Measurements from ENCODE around the gene UBN2. TPM values are rescaled to one million over a fixed set of nuclear protein-coding genes. Genes with fewer than 3 reads are reported as not detected.

Gene UBN2
- total and polyA plus RNA-seq, 5 donors from 2014 or later, result 0.59 to 12.5 (median 1.8) TPM

DNA sequence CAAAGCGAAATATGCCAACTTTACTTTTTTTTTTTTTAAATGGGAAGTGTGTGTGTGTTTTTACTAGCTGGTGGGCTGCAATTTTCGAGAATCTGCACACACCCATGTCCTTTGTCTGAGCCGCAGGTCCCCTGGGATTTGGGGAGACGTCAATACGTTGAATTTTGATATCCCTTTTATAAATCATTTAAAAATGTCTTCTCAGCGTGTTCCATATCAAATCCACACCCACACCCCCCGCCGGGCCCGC lies 109.7 kb downstream of the UBN2 start:
- Histone ChIP-seq H3K36me3 (ENCODE audit: control insufficient read depth, insufficient read depth, low read length) (no peaks in the 10 kb centered on the region), H3K27ac (ENCODE audit: insufficient read depth, low read length, poor library complexity, severe bottlenecking) (peak overlapping the region; percentile 99), H3K4me3 (ENCODE audit: low read depth, low read length) (peak overlapping the region; percentile 94), H3K4me1 (ENCODE audit: control insufficient read depth, insufficient read depth, low read length, poor library complexity, severe bottlenecking) (peaks cover 11% of the 10 kb centered on the region), H3K27me3 (ENCODE audit: control insufficient read depth, insufficient read depth, low read length) (no peaks in the 10 kb centered on the region), H3K9me3 (ENCODE audit: control insufficient read depth in 2 of 2, low read length in 2 of 2) (no peaks in the 10 kb centered on the region)
- peak in 1 of 3 donors; percentile 86 for DNase-seq
- H3K27ac Mint-ChIP-seq, result peak overlapping the region; percentile 100
- peaks cover 13% of the 10 kb centered on the region for H3K36me3 Mint-ChIP-seq
- peak overlapping the region; percentile 91 to 97 (median 96) for H3K4me3 Mint-ChIP-seq
- peaks cover 17% of the 10 kb centered on the region for H3K27me3 Mint-ChIP-seq
- no peak for ATAC-seq (ENCODE audit: low read depth in 2 of 2)
- peaks cover 26 to 45% (median 36%) of the 10 kb centered on the region in 4 donors for H3K4me1 Mint-ChIP-seq
- H3K9me3 Mint-ChIP-seq, result peaks cover 0 to 10% (median 2%) of the 10 kb centered on the region in 7 donors

DNA sequence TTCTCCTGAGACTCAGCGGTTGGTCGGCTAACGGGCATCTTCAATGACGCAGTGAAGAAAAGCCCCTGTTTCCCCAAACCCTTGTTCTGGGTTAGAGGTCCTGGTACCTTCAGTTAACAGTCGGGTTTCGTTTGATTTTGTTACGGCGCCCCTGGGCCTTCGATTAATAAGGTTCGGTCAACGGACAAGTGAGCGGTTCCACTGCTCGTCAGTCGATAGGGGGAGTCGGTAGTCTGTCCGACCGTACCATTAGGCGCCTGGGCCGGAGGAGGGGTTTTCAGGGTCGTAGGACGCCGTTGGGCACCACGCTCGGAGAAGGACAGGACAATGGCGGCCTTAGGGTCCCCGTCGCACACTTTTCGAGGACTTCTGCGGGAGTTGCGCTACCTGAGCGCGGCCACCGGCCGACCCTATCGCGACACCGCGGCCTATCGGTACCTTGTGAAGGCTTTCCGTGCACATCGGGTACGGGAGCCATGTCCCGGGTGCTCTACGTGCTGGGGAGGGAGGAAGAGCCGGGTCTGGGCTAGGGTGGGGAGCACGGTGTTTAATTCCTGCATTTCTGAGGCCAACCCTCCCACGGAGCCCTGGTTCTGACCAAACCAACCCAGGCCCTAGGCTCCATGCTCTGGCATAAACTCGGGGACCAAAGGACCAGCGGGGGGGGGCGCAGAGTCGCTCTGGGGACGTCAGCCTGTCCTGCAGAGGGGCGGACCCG lies 110.2 kb downstream of the UBN2 start, which contains the start of gene FMC1:
FMC1 (plus strand) TSS at position 280 of the 718 bp plus-strand sequence; CDS start at position 328, 48 bp downstream.
- peaks cover 26 to 45% (median 36%) of the 10 kb centered on the region in 4 donors for H3K4me1 Mint-ChIP-seq
- ATAC-seq (ENCODE audit: low read depth in 2 of 2), result peak; percentile 57 to 58

DNA sequence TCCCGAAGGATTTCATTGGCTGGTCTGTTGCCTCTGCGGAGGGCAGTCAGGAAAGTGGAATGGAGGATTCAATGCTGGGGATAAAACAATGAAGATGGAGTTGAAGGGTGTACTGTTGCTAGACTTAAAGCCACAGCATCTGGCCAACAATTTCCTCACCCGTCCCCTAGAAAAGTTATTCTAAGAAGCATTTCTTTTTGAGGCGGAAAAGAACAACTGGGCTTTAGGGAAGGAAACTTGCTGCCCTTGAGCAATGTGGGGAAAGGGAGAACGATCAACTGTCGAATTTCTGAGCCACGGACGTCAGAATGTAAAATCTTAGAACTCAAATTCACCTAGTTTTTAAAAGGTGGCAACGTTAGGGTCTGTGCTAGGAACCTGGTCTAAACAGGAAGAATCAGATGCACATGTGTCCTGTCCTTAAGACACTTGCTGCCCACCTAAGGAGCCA lies 110.8 kb downstream of the UBN2 start:
- H3K27me3 ChIP-seq (ENCODE audit: control insufficient read depth, insufficient read depth, low read length), result no peaks in the 10 kb centered on the region
- Mint-ChIP-seq H3K9me3 (peaks cover 0 to 10% (median 2%) of the 10 kb centered on the region in 7 donors), H3K4me3 (peak overlapping the region; percentile 91 to 97 (median 96)), H3K27ac (peak overlapping the region; percentile 100), H3K27me3 (peaks cover 17% of the 10 kb centered on the region), H3K36me3 (peaks cover 15% of the 10 kb centered on the region), H3K4me1 (peaks cover 26 to 48% (median 37%) of the 10 kb centered on the region in 4 donors)
- DNase-seq (peak in 1 of 3 donors; percentile 6), ATAC-seq (ENCODE audit: low read depth in 2 of 2) (no peak)
- H3K27ac ChIP-seq (ENCODE audit: insufficient read depth, low read length, poor library complexity, severe bottlenecking), result peak overlapping the region; percentile 99
- peaks cover 5% of the 10 kb centered on the region for H3K36me3 ChIP-seq (ENCODE audit: control insufficient read depth, insufficient read depth, low read length)
- H3K9me3 ChIP-seq (ENCODE audit: control insufficient read depth in 2 of 2, low read length in 2 of 2), result no peaks in the 10 kb centered on the region
- H3K4me3 ChIP-seq (ENCODE audit: low read depth, low read length), result peak overlapping the region; percentile 94
- peaks cover 11% of the 10 kb centered on the region for H3K4me1 ChIP-seq (ENCODE audit: control insufficient read depth, insufficient read depth, low read length, poor library complexity, severe bottlenecking)

More for the DNA sequence above, 110.2 kb downstream of the UBN2 start, which contains the start of gene FMC1:
- Mint-ChIP-seq H3K27me3 (peaks cover 17% of the 10 kb centered on the region), H3K27ac (peak within 1 kb of the TSS; percentile 100), H3K4me3 (peak within 1 kb of the TSS; percentile 91 to 97 (median 96)), H3K9me3 (peaks cover 0 to 10% (median 2%) of the 10 kb centered on the region in 7 donors), H3K36me3 (peaks cover 13% of the 10 kb centered on the region)
- Histone ChIP-seq H3K27me3 (ENCODE audit: control insufficient read depth, insufficient read depth, low read length) (no peaks in the 10 kb centered on the region), H3K4me3 (ENCODE audit: low read depth, low read length) (peak within 1 kb of the TSS; percentile 94), H3K36me3 (ENCODE audit: control insufficient read depth, insufficient read depth, low read length) (no peaks in the 10 kb centered on the region), H3K27ac (ENCODE audit: insufficient read depth, low read length, poor library complexity, severe bottlenecking) (peak within 1 kb of the TSS; percentile 99), H3K4me1 (ENCODE audit: control insufficient read depth, insufficient read depth, low read length, poor library complexity, severe bottlenecking) (peaks cover 11% of the 10 kb centered on the region), H3K9me3 (ENCODE audit: control insufficient read depth in 2 of 2, low read length in 2 of 2) (no peaks in the 10 kb centered on the region)
- peak; percentile 76 to 95 (median 87) for DNase-seq

- peaks cover 22% of the 10 kb centered on the region for H3K36me3 Mint-ChIP-seq
- Histone ChIP-seq H3K36me3 (ENCODE audit: control insufficient read depth, insufficient read depth, low read length) (peaks cover 5% of the 10 kb centered on the region), H3K27ac (ENCODE audit: insufficient read depth, low read length, poor library complexity, severe bottlenecking) (no peak overlapping the region), H3K27me3 (ENCODE audit: control insufficient read depth, insufficient read depth, low read length) (no peaks in the 10 kb centered on the region), H3K4me1 (ENCODE audit: control insufficient read depth, insufficient read depth, low read length, poor library complexity, severe bottlenecking) (peaks cover 11% of the 10 kb centered on the region), H3K9me3 (ENCODE audit: control insufficient read depth in 2 of 2, low read length in 2 of 2) (no peaks in the 10 kb centered on the region), H3K4me3 (ENCODE audit: low read depth, low read length) (no peak overlapping the region)
- H3K9me3 Mint-ChIP-seq, result peaks cover 0 to 8% (median 1%) of the 10 kb centered on the region in 7 donors
- peaks cover 26 to 43% (median 34%) of the 10 kb centered on the region in 4 donors for H3K4me1 Mint-ChIP-seq
- H3K4me3 Mint-ChIP-seq, result peak overlapping the region in 1 of 4 donors; percentile 11
- DNase-seq (no peak), ATAC-seq (ENCODE audit: low read depth in 2 of 2) (no peak)
- H3K27me3 Mint-ChIP-seq, result peaks cover 13% of the 10 kb centered on the region
- no peak overlapping the region for H3K27ac Mint-ChIP-seq
Measured at GRCh38 chr7:139345042-139345441, 114.0 kb downstream of the UBN2 start.

GRCh38 chr7:139351027-139351426 lies 120.0 kb downstream of the UBN2 start:
- Mint-ChIP-seq H3K27me3 (no peaks in the 10 kb centered on the region), H3K36me3 (peaks cover 25% of the 10 kb centered on the region), H3K27ac (peak overlapping the region in 1 of 3 donors; percentile 4), H3K9me3 (no peaks in the 10 kb centered on the region), H3K4me1 (peaks cover 8 to 16% (median 12%) of the 10 kb centered on the region in 4 donors), H3K4me3 (no peak overlapping the region)
- Histone ChIP-seq H3K9me3 (ENCODE audit: control insufficient read depth in 2 of 2, low read length in 2 of 2) (no peaks in the 10 kb centered on the region), H3K36me3 (ENCODE audit: control insufficient read depth, insufficient read depth, low read length) (peaks cover 9% of the 10 kb centered on the region), H3K4me1 (ENCODE audit: control insufficient read depth, insufficient read depth, low read length, poor library complexity, severe bottlenecking) (no peaks in the 10 kb centered on the region), H3K27me3 (ENCODE audit: control insufficient read depth, insufficient read depth, low read length) (no peaks in the 10 kb centered on the region), H3K27ac (ENCODE audit: insufficient read depth, low read length, poor library complexity, severe bottlenecking) (no peak overlapping the region), H3K4me3 (ENCODE audit: low read depth, low read length) (no peak overlapping the region)
- ATAC-seq (ENCODE audit: low read depth in 2 of 2) (no peak), DNase-seq (no peak)

DNA sequence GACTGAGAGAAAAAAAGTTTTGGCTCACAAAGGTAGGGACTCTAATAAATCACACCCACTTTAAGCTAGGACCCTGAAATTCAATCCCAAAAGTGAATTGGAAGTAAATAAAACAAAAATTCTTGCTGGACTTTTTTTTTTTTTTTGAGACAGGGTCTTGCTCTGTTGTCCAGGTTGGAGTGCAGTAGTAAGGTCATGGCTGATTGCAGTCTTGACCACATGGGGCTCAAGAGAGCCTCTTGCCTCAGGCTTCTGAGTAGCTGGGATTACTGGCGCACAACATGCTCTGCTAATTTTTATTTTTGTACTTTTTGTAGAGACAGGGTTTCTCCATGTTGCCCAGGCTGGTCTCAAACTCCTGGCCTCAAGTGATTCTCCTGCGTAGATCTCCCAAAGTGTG lies 123.7 kb downstream of the UBN2 start:
- DNase-seq, result no peak
- peaks cover 16% of the 10 kb centered on the region for H3K36me3 Mint-ChIP-seq

DNA sequence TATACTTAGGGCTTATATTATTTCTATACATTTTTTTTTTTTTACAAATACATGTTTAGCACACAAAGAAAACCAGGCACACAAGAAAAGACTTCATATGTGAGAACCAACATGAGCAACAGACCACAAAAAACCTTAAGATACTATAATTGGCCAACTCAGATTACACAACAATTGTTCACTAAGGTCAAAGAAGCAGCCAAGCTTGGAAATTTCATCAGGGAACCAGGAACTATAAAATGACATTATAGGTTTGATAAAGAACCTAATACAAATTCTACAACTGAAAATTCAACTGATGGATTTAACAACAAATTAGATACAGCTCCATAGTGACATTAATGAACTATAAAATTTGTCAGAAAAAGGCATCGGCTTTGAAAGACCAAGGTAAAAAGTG lies 124.3 kb downstream of the UBN2 start:
- peaks cover 4% of the 10 kb centered on the region for H3K36me3 ChIP-seq (ENCODE audit: control insufficient read depth, insufficient read depth, low read length)
- no peaks in the 10 kb centered on the region for H3K4me1 ChIP-seq (ENCODE audit: control insufficient read depth, insufficient read depth, low read length, poor library complexity, severe bottlenecking)
- peaks cover 8 to 27% (median 19%) of the 10 kb centered on the region in 4 donors for H3K4me1 Mint-ChIP-seq
- H3K27ac Mint-ChIP-seq, result no peak overlapping the region
- H3K4me3 Mint-ChIP-seq, result peak overlapping the region in 2 of 4 donors; percentile 57 to 86
- H3K4me3 ChIP-seq (ENCODE audit: low read depth, low read length), result no peak overlapping the region
- H3K9me3 Mint-ChIP-seq, result no peaks in the 10 kb centered on the region
- DNase-seq (no peak), ATAC-seq (ENCODE audit: low read depth in 2 of 2) (no peak)
- H3K27me3 ChIP-seq (ENCODE audit: control insufficient read depth, insufficient read depth, low read length), result no peaks in the 10 kb centered on the region
- H3K36me3 Mint-ChIP-seq, result peaks cover 14% of the 10 kb centered on the region
- no peaks in the 10 kb centered on the region for H3K9me3 ChIP-seq (ENCODE audit: control insufficient read depth in 2 of 2, low read length in 2 of 2)
- no peak overlapping the region for H3K27ac ChIP-seq (ENCODE audit: insufficient read depth, low read length, poor library complexity, severe bottlenecking)
- peaks cover 7% of the 10 kb centered on the region for H3K27me3 Mint-ChIP-seq

More for the DNA sequence above, 123.7 kb downstream of the UBN2 start:
- no peaks in the 10 kb centered on the region for H3K9me3 ChIP-seq (ENCODE audit: control insufficient read depth in 2 of 2, low read length in 2 of 2)
- H3K4me1 Mint-ChIP-seq, result peaks cover 8 to 28% (median 18%) of the 10 kb centered on the region in 4 donors
- H3K9me3 Mint-ChIP-seq, result no peaks in the 10 kb centered on the region
- H3K27me3 ChIP-seq (ENCODE audit: control insufficient read depth, insufficient read depth, low read length), result no peaks in the 10 kb centered on the region
- H3K4me3 Mint-ChIP-seq, result no peak overlapping the region
- H3K27ac ChIP-seq (ENCODE audit: insufficient read depth, low read length, poor library complexity, severe bottlenecking), result no peak overlapping the region
- no peak overlapping the region for H3K4me3 ChIP-seq (ENCODE audit: low read depth, low read length)
- no peaks in the 10 kb centered on the region for H3K4me1 ChIP-seq (ENCODE audit: control insufficient read depth, insufficient read depth, low read length, poor library complexity, severe bottlenecking)
- peaks cover 4% of the 10 kb centered on the region for H3K27me3 Mint-ChIP-seq
- no peak overlapping the region for H3K27ac Mint-ChIP-seq
- ATAC-seq (ENCODE audit: low read depth in 2 of 2), result no peak
- H3K36me3 ChIP-seq (ENCODE audit: control insufficient read depth, insufficient read depth, low read length), result peaks cover 4% of the 10 kb centered on the region

Measured in CD4-positive, CD25-positive, alpha-beta regulatory T cell (primary cell).